K562 (cell line): Measurements from ENCODE around the gene TDRD9. TPM values are rescaled to one million over a fixed set of nuclear protein-coding genes. Genes with fewer than 3 reads are reported as not detected.

Source experiments
- ATAC-seq: fragments of 200-7000 bp; cut with Tn5 transposase; 3 replicates; pipeline ENCODE4 v1.9.1; 2020; ENCODE audit warnings: moderate library complexity
- BruUV-seq: library from RNA; stranded (reverse); fragments of 400-500 nt; replicated peaks from 2 replicates; lab custom pipeline; 2021; lab: Mats Ljungman, UMichigan
- CTCF ChIA-PET: fragments of 300-600 bp; formaldehyde crosslinking; extraction: SDS; loops from one replicate; lab custom pipeline; 2021; ENCODE audit warnings: low intra/inter-chr PET ratio; lab: Yijun Ruan, JAX
- POLR2A ChIA-PET: fragments of 300-600, 350-650 bp; sonication (Branson Sonifier 250); formaldehyde crosslinking; extraction: SDS; loops from one replicate; lab custom pipeline; 2021; ENCODE audit warnings: antibody characterized with exemption, inconsistent platforms; lab: Yijun Ruan, JAX
- DNase-seq, 4 experiments: peaks; one replicate each; pipeline versions ENCODE4 v3.0.0 to v3.0.0-alpha.2; 2011 to 2018; ENCODE audit warnings: low spot score in 3 of 4, mixed read lengths in 3 of 4; ENCODE audit errors: extremely low read depth in 1 of 4
- FAIRE-seq: peaks from 2 replicates; lab custom pipeline; 2011; peaks lifted over from hg19 to GRCh38; lab: Jason Lieb, UNC
- H2AFZ ChIP-seq: 2 replicates; pipeline ENCODE4 v1.6.0; 2011; ENCODE audit warnings: low read depth, low read length, control low read depth, inconsistent platforms
- H3K27ac ChIP-seq: fragments of 200-600 bp; 3 replicates; pipeline ENCODE4 v1.8.0; 2011; ENCODE audit warnings: low read depth, mild to moderate bottlenecking, control low read depth, inconsistent platforms, low read length, moderate library complexity, mixed read lengths; ENCODE audit errors: extremely low read depth
- H3K27me3 ChIP-seq, 2 experiments: fragments of 300-600 bp in 1 of 2; 2 replicates in 1 of 2; 3 replicates in 1 of 2; pipeline versions ENCODE4 v1.6.0 to v1.8.0; 2011; ENCODE audit warnings: inconsistent platforms in 2 of 2, low read length in 2 of 2, mild to moderate bottlenecking in 1 of 2, mixed read lengths in 1 of 2, moderate library complexity in 1 of 2; ENCODE audit not compliant: control insufficient read depth in 2 of 2, insufficient read depth in 2 of 2
- H3K36me3 ChIP-seq: fragments of 300-600 bp; 3 replicates; pipeline ENCODE4 v1.8.0; 2011; ENCODE audit warnings: mild to moderate bottlenecking, low read length, inconsistent platforms; ENCODE audit not compliant: control insufficient read depth, insufficient read depth
- H3K4me1 ChIP-seq, 2 experiments: fragments of 200-600 bp in 1 of 2; replicated peaks in 1 of 2; 2 replicates in 1 of 2; 3 replicates in 1 of 2; pipeline versions ENCODE4 v1.5.1 to v1.8.0; 2011; ENCODE audit warnings: inconsistent platforms in 2 of 2, low read length in 2 of 2, mild to moderate bottlenecking in 1 of 2, mixed read lengths in 1 of 2, moderate library complexity in 1 of 2; ENCODE audit not compliant: control insufficient read depth in 2 of 2, insufficient read depth in 2 of 2
- H3K4me2 ChIP-seq: 2 replicates; pipeline ENCODE4 v1.6.1; 2011; ENCODE audit warnings: low read length, control low read depth, inconsistent platforms, mixed read lengths; ENCODE audit not compliant: insufficient read depth
- H3K4me3 ChIP-seq: fragments of 200-600 bp; sonication (generic), shearing (Covaris generic); 2 replicates; pipeline ENCODE4 v1.5.1; 2016; ENCODE audit warnings: control low read depth, inconsistent platforms
- H3K79me2 ChIP-seq: fragments of 200-600 bp; 3 replicates; pipeline ENCODE4 v1.8.0; 2011; ENCODE audit warnings: low read length, inconsistent platforms; ENCODE audit not compliant: control insufficient read depth, insufficient read depth
- H3K9ac ChIP-seq, 2 experiments: 2 replicates each; pipeline versions ENCODE4 v1.6.0 to v1.6.1; 2011; ENCODE audit warnings: low read depth in 2 of 2, low read length in 2 of 2, control low read depth in 1 of 2, inconsistent platforms in 1 of 2, mild to moderate bottlenecking in 1 of 2, mixed read lengths in 1 of 2; ENCODE audit not compliant: insufficient read depth in 1 of 2
- H3K9me1 ChIP-seq: one replicate; pipeline ENCODE4 v1.6.0; 2011; ENCODE audit warnings: inconsistent platforms, mild to moderate bottlenecking, low read length, moderate library complexity; ENCODE audit not compliant: control insufficient read depth, insufficient read depth
- H3K9me3 ChIP-seq: replicated peaks from 2 replicates; pipeline ENCODE4 v1.5.1; 2011; ENCODE audit warnings: low read depth, low read length, inconsistent platforms; ENCODE audit not compliant: control insufficient read depth, insufficient read depth
- H4K20me1 ChIP-seq: replicated peaks from 2 replicates; pipeline ENCODE4 v1.6.1; 2011; ENCODE audit warnings: low read length, inconsistent platforms, mixed read lengths; ENCODE audit not compliant: control insufficient read depth, insufficient read depth
- CAMTA2 ChIP-seq: fragments of 250-450 bp; sonication (Bioruptor Pico); conservative IDR thresholded peaks from 2 replicates; pipeline ENCODE4 v1.5.1; 2022
- CC2D1A ChIP-seq: fragments of 450-650 bp; IDR thresholded peaks from 2 replicates; pipeline ENCODE4 v1.6.1; 2017; ENCODE audit warnings: mild to moderate bottlenecking
- CHD1 ChIP-seq: fragments of 200-600 bp; sonication (generic); IDR thresholded peaks from one replicate; pipeline ENCODE4 v1.6.1; 2012; ENCODE audit warnings: mild to moderate bottlenecking, moderate library complexity, low read length, inconsistent platforms
- EGR1 ChIP-seq: fragments of 450-650 bp; conservative IDR thresholded peaks from 2 replicates; pipeline ENCODE4 v1.6.1; 2017; ENCODE audit warnings: mild to moderate bottlenecking
- HCFC1 ChIP-seq: IDR thresholded peaks from 2 replicates; pipeline ENCODE4 v1.6.1; 2012; ENCODE audit warnings: low read depth, low read length, improper control_type of control experiment
- HLTF ChIP-seq: fragments of 450-650 bp; IDR thresholded peaks from 2 replicates; pipeline ENCODE4 v1.6.1; 2016
- NFE2 ChIP-seq: IDR thresholded peaks from 2 replicates; pipeline ENCODE4 v1.6.1; 2014; ENCODE audit warnings: antibody characterized with exemption, low read depth
- NFRKB ChIP-seq: fragments of 450-650 bp; IDR thresholded peaks from 2 replicates; pipeline ENCODE4 v1.6.1; 2016; ENCODE audit warnings: low read depth
- RAD21 ChIP-seq, 2 experiments: fragments of 250-450 bp in 1 of 2; fragments of 450-650 bp in 1 of 2; sonication (Bioruptor Pico) in 1 of 2; formaldehyde crosslinking in 1 of 2; IDR thresholded peaks in 1 of 2; conservative IDR thresholded peaks in 1 of 2; 2 replicates each; pipeline versions ENCODE4 v1.4.0 to v1.8.0; 2020 to 2022; ENCODE audit warnings: mild to moderate bottlenecking in 2 of 2, moderate library complexity in 1 of 2
- RCOR1 ChIP-seq, 2 experiments: IDR thresholded peaks; 2 replicates each; pipeline ENCODE4 v1.6.1; 2012; ENCODE audit warnings: low read depth in 2 of 2, low read length in 2 of 2, borderline replicate concordance in 1 of 2, improper control_type of control experiment in 1 of 2
- SIN3B ChIP-seq: fragments of 450-650 bp; IDR thresholded peaks from 2 replicates; pipeline ENCODE4 v1.6.1; 2017; ENCODE audit warnings: low read depth, mild to moderate bottlenecking, moderate library complexity
- TBP ChIP-seq: optimal IDR thresholded peaks from 2 replicates; pipeline ENCODE3; 2011; ENCODE audit warnings: low read depth, low read length, improper control_type of control experiment
- TFAM ChIP-seq: fragments of 250-450 bp; sonication (Bioruptor Pico); conservative IDR thresholded peaks from 2 replicates; pipeline ENCODE4 v1.5.0; 2021; ENCODE audit warnings: mild to moderate bottlenecking, moderate library complexity
- TFAP4 ChIP-seq: sonication (generic); formaldehyde crosslinking; IDR thresholded peaks from 2 replicates; pipeline ENCODE4 v1.8.0; 2022; ENCODE audit warnings: missing genetic modification reagents, mild to moderate bottlenecking, moderate library complexity, borderline replicate concordance
- ZNF778 ChIP-seq: fragments of 450-650 bp; formaldehyde crosslinking; IDR thresholded peaks from 2 replicates; pipeline ENCODE4 v1.4.0; 2020; ENCODE audit warnings: mild to moderate bottlenecking, moderate library complexity
- WGBS: fragments of 100-300 bp; shearing (Covaris generic); methylation state at CpG from one replicate; pipeline ENCODE4 v1.1.6; 2016; ENCODE audit warnings: low coverage, mixed read lengths; ENCODE audit not compliant: insufficient coverage; ENCODE audit errors: missing lambda C conversion rate; 5-methylcytosine and 5-hydroxymethylcytosine counted together
- in situ Hi-C: fragments of 300-500 bp; cut with MboI; formaldehyde crosslinking; loops from 4 replicates; pipeline ENCODE4 v1.15.0; 2018; ENCODE audit warnings: inconsistent platforms, mixed read lengths
- intact Hi-C: fragments of 100-400 bp; cut with micrococcal nuclease; formaldehyde crosslinking; loops from 2 replicates; pipeline ENCODE4 v1.14.2; 2022
- polyA plus RNA-seq, 8 experiments: library from polyadenylated mRNA; depleted of rRNA in 4 of 8; stranded (reverse) in 5 of 8; unstranded in 3 of 8; fragments of >200 nt; fragmentation: Nextera tagmentation in 2 of 8; fragmentation: Illumina TruSeq in 1 of 8; extraction: Ambion mirVana in 2 of 8; extraction: Trizol in 1 of 8; gene quantifications; 2 replicates each; pipeline versions ENCODE4 v1.2.1 to v1.2.3, GENCODE V29; 2011 to 2014; ENCODE audit warnings: inconsistent platforms in 1 of 8, missing spikeins in 1 of 8
- total RNA-seq, 7 experiments: library from RNA; depleted of rRNA in 6 of 7; stranded (reverse); fragments of >200 nt in 6 of 7; fragmentation: Illumina TruSeq in 2 of 7; extraction: Trizol in 2 of 7; gene quantifications; 2 replicates each; pipeline versions ENCODE4 v1.2.1 to v1.2.3, GENCODE V29; 2011 to 2021; ENCODE audit warnings: low replicate concordance in 1 of 7

The TDRD9 gene
- total and polyA plus RNA-seq, 9 of the 15 experiments (the other 6 are each of a cell fraction or from before 2014, with no cell fraction given), result 0.04 to 0.14 (median 0.04) TPM; not detected in 5

- ChIA-PET POLR2A (interaction anchor here (0.7 to 1.4 kb wide), 4 partner anchors 10 to 32 kb away, joined by 3 to 5 read pairs (median 4); partner anchors contain the start of gene RD3L), CTCF (interaction anchor here (0.5 to 1.6 kb wide), 2 partner anchors 102 to 1217 kb away, joined by 3 to 10 read pairs; no protein-coding TSS in a partner anchor)
- 44% methylated on average over 15 of the region's 20 CpGs for WGBS
- no peaks in the 10 kb centered on the region for H3K79me2 ChIP-seq
- peaks cover 0 to 5% of the 10 kb centered on the region in 2 experiments; a peak in 2 of 5 replicates for H3K4me1 ChIP-seq
- peaks cover 39% of the 10 kb centered on the region; the same call in 2 of the 3 replicates for H3K36me3 ChIP-seq
- FAIRE-seq (peak; percentile 87), ATAC-seq (peak; percentile 93), DNase-seq (peak; percentile 31 to 58 (median 47))
- H3K27me3 ChIP-seq, result no peaks in the 10 kb centered on the region
- H3K9ac ChIP-seq, result no peak overlapping the region
- no peaks in the 10 kb centered on the region for H3K9me1 ChIP-seq
- H3K4me3 ChIP-seq, result no peak overlapping the region
- H3K9me3 ChIP-seq, result no peaks in the 10 kb centered on the region
- H4K20me1 ChIP-seq, result no peaks in the 10 kb centered on the region
- no peak overlapping the region for H2AFZ ChIP-seq
- no peak overlapping the region for H3K4me2 ChIP-seq
- no peak overlapping the region for H3K27ac ChIP-seq
- no TSS peak for BruUV-seq
- in situ Hi-C loops (loop anchor here (5.0 kb wide), 1 partner anchor 103 kb away; no protein-coding TSS in a partner anchor), intact Hi-C loops (loop anchor here (5.0 kb wide), 1 partner anchor 103 kb away; no protein-coding TSS in a partner anchor)
- TF ChIP-seq NFE2 (no peak), CC2D1A (no peak), RCOR1 (IDR thresholded peaks at IDR 0.05; ENCODE audit: borderline replicate concordance in 1 of 2, low read depth in 2 of 2, low read length in 2 of 2) (no peak), HLTF (no peak), EGR1 (peak; percentile 63), RAD21 (CRISPR knock-in tag; conservative IDR thresholded peaks at IDR 0.05 in 1 of 2, IDR thresholded peaks at IDR 0.05 in 1 of 2) (peak in 1 of 2 experiments; percentile 46; a peak in 2 of 4 replicates), TFAM (no peak), TFAP4 (peak; percentile 29; the same call in 1 of the 2 replicates), TBP (no peak), SIN3B (no peak), CAMTA2 (CRISPR knock-in tag) (no peak), NFRKB (no peak), ZNF778 (CRISPR knock-in tag) (no peak), CHD1 (no peak), HCFC1 (no peak)
These were observed 17.9 kb upstream of the TDRD9 start for GRCh38 chr14:103910262-103910935.
